22Rv1 (cell line): ENCODE results near the gene AXIN1.
A peak's percentile ranks its signal among the peaks of the same experiment; 100 is the strongest.
"Not testable (repeated sequence)": the region's sequence is repeated elsewhere in the genome, so short reads cannot be mapped to it uniquely, and the experiment has no call there.

Source experiments
- H3K27ac ChIP-seq: fragments of 450-650 bp; 2 replicates; pipeline ENCODE4 v1.5.1; 2017
- ZFX ChIP-seq: fragments of 450-650 bp; IDR thresholded peaks from 2 replicates; pipeline ENCODE4 v1.6.1; 2017; ENCODE audit warnings: antibody characterized with exemption, borderline replicate concordance
- TF ChIP-seq, protein P1 (sequence below): fragments of 450-650 bp; IDR thresholded peaks from 2 replicates; pipeline ENCODE4 v1.5.1; 2017; ENCODE audit warnings: mild to moderate bottlenecking

Gene AXIN1

DNA sequence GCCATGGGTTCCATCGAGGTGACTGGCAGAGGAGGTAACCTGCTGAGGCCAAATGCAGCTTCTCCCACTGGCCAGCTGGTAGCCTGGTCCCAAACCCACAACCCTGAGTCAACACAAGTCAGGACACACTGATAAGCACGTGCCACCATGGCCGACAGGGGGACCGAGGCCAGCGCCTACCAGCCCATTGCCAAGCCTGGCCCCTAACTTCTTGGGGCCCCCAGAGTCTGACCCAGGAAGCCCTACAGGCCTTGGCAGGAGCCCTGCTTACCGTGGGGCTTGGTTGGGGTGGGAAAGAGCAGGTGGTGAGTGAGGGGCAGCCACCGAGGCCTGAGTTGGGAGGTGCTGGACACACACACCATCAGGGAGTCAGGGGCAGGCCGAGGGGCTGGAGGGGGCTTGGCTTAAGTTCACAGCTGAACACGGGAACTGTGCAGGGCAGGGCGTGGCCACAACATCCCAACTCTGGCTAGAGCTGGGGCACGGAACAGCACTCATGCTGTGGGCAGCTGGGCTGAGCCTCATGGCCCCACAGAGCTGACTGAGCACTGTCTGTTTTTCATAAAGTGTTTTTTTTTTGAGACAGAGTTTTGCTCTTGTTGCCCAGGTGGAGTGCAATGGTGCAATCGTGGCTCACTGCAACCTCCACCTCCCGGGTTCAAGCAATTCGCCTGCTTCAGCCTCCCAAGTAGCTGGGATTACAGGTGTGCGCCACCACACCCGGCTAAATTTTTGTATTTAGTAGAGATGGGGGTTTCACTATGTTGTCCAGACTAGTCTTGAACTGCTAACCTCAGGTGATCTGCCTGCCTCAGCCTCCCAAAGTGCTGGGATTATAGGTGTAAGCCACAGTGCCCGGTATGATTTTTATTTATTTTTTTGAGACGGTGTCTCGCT is 12.3 kb upstream of the AXIN1 start:
- H3K27ac ChIP-seq: no peak overlapping the region
- no peak for TF ChIP-seq ZFX
- TF ChIP-seq, protein P1, sequence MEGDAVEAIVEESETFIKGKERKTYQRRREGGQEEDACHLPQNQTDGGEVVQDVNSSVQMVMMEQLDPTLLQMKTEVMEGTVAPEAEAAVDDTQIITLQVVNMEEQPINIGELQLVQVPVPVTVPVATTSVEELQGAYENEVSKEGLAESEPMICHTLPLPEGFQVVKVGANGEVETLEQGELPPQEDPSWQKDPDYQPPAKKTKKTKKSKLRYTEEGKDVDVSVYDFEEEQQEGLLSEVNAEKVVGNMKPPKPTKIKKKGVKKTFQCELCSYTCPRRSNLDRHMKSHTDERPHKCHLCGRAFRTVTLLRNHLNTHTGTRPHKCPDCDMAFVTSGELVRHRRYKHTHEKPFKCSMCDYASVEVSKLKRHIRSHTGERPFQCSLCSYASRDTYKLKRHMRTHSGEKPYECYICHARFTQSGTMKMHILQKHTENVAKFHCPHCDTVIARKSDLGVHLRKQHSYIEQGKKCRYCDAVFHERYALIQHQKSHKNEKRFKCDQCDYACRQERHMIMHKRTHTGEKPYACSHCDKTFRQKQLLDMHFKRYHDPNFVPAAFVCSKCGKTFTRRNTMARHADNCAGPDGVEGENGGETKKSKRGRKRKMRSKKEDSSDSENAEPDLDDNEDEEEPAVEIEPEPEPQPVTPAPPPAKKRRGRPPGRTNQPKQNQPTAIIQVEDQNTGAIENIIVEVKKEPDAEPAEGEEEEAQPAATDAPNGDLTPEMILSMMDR: no peak

DNA sequence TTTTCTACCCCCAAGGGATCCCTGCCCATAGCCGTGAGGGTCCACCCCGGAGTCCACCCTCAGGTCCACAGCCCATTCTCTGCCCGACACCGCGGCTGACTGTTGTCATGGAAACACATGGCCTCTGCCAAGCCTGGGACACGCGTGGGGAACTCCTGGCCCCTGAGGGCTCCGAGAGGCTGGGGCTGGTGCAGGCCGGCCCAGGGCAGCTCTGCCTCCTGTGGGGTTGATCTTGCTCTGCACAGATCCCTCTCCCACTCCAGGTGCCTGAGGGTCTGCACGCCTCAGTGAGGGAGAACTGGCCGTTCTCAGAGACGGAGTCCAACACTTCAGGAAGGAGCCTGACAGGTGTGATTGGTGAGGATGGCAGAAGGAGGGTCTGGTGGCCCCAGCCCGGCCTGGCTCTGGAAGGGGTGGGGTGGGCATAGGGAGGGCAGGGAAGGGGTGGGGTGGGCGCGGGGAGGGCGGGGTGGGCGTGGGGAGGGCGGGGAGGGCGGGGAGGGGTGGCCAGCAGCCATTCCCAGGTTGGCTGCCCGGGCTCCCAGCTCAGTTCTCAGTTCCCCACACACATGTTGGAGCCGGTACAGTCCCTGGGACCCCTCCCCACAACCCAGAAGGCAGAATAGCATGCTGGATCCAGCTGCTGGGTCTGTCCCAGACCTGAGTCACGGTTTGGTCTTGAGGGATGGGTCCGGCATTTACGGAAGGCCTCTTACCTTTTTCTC is 11.4 kb upstream of the AXIN1 start:
- no peak overlapping the region for H3K27ac ChIP-seq
- TF ChIP-seq, protein P1: no peak
- TF ChIP-seq ZFX: no peak

DNA sequence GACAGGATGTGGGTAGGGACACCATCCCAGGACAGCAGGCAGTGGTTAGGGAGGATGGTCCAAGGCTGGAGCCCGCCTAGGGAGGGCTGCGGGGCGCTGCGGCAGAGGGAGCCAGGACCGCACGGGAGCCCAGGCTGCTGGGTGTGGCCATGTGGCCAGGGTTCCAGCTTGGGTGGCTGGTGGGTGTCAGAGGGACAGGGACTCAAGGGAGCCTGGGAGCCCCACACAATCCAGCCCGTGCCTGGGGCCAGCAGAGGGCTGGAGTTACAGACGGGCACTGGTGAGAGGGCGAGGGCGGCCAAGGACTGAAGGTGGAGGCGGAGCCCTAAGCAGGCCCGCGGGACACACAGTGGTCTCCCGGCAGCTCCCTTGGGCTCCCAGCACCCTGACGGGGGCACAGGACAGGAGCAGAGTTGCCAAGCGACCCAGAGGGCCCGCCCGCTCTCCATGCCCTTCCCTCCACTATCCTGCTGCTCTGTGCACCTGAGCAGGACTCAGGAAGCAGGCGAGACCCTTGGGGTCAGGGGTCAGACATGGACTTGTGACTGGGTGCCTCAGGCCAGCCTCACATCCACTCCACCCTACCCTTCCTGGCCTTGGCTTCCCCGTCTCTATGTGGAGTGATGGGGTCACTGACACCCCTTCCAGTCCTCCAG is 10.7 kb upstream of the AXIN1 start:
- TF ChIP-seq, protein P1: no peak
- no peak for TF ChIP-seq ZFX
- H3K27ac ChIP-seq: no peak overlapping the region

DNA sequence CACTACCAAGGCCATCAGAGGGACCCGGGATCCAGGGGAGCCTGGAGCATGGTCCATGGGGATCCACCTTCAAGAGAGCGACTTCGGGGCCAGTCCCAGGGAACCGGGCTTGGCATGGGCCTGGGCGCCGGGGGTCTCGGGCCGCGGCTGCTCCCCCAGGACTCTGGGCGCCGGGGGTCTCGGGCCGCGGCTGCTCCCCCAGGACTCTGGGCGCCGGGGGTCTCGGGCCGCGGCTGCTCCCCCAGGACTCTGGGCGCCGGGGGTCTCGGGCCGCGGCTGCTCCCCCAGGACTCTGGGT is 10.1 kb upstream of the AXIN1 start:
- H3K27ac ChIP-seq: not testable (repeated sequence)

DNA sequence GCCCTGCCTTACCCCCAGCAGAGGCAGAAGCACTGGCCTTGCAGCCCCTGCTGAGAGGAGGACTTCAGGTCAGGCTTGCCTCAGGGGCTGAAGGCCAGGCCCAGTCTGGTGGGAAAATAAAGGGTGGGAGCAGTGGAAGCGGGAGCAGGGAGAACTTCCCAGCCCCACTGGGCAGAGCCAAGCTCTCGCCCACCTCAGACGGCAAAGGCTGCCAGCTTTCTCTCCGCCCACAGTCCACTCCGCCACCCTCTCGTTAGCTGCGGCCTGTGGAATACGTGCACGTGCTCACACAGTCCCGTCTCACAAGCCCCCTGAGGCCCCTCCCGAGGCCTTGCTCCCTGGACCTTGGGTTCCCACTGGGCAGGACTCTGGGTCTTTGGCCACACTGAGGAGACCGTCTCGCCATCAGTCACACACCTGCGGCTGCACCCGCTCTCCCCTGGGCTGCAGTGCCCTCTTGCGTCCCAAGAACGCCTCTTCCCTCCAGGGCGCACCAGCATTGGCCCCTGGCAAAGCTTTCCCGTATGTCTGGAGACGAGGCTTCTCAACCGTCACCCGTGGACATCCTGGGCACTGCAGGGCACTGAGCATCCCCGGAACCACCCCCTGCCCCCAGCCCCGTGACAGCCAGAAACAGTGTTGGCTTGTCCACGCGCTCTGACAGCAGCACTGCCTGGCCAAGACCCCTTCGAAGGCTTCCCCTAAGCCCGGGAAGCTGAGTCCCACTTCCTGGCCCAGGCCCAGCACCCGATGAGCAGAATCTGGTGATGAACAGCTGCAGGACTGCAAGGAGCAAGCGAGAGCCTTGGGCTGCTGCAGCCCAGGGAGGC is 9.6 kb upstream of the AXIN1 start:
- no peak overlapping the region for H3K27ac ChIP-seq
- TF ChIP-seq, protein P1: peak; percentile 90
- no peak for TF ChIP-seq ZFX

DNA sequence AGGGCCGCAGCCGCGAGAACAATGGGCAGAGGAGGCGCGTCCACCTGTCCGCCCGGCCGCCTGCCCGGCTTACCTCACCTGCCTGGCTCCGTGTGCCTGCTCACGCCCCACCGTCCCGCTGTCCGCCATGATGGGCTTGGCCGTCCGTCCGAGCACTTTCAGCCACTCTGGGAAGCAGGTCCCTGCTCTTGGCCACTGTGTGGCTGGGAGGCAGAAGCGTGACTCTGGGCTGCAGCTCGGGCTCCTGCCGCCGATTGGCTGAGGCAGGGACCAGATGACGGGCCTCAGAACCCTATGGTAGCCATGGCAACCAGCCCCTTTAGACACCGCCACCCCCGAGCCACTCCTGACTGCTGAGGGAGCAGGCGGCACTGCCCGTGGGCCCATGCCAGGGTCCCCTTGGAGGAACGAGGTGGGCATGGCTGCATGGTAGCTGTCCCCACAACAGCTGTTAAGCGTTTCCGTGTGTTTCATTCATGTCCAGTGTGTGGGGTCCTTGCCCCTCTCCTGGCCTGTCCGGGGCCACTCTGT is 8.9 kb upstream of the AXIN1 start:
- TF ChIP-seq ZFX: no peak
- TF ChIP-seq, protein P1: no peak
- no peak overlapping the region for H3K27ac ChIP-seq

DNA sequence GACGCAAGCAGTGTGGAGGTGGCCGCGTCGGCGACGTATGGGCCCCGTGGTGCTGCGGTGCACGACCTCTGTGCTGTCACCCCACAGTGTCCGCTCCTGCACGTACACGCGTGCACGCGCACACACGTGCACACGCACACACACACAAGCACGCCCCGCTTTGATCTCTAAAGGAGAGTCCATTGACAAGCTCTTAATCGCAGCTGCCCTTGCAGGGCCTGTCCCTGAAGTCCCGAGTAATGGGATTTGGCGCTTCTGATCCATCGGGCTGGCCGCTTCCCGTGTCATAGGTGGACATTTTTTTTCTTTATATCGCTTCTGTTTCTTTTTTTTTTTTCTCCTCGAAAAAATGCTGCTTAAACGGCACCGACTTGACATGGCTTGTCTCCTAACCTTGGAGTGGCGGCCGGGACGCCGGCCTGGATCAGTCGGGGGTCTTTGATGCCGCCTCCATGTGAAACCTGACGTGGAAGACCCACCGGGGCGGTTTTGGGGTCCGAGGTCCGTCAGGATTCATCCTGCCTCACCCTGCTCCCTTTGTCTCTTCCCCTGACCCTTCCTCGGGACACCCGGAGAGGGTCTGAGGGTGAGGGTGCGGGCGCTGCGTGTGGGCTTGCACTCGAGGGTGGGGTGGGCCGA is 8.3 kb upstream of the AXIN1 start:
- TF ChIP-seq, protein P1: no peak
- no peak overlapping the region for H3K27ac ChIP-seq
